ENCODE measurements around the gene C1orf94. TPM values are rescaled to one million over a fixed set of nuclear protein-coding genes. Genes with fewer than 3 reads are reported as not detected.

Gene C1orf94
- not detected for total RNA-seq
- 0.09 TPM for polyA plus RNA-seq
- long read RNA-seq, donor 1 = 0 reads
- long read RNA-seq, donor 2 = 0 reads
- long read RNA-seq, donor 3 = 0 reads
- long read RNA-seq, donor 4 = 0 reads
- long read RNA-seq, donor 5 = 0 reads
- long read RNA-seq, donor 6 = 0 reads
- long read RNA-seq, donor 7 = 0 reads
- long read RNA-seq, donor 8 = 0 reads
- long read RNA-seq, donor 9 = 0 reads
- long read RNA-seq, donor 10 = 0 reads

- Histone ChIP-seq H3K27ac (ENCODE audit: low read depth in 1 of 2, low read length in 1 of 2) (no peak within 1 kb of the TSS), H3K27me3 (ENCODE audit: control insufficient read depth in 2 of 2, insufficient read depth in 1 of 2, low read length in 1 of 2) (peaks cover 26 to 33% of the 10 kb centered on the region in 2 donors), H3K4me1 (ENCODE audit: control insufficient read depth in 2 of 2, insufficient read depth in 2 of 2, low read length in 2 of 2) (no peaks in the 10 kb centered on the region), H3K9me3 (ENCODE audit: control insufficient read depth in 2 of 2, insufficient read depth in 1 of 2, low read length in 1 of 2) (peaks cover 0 to 2% of the 10 kb centered on the region in 2 donors), H3K4me3 (ENCODE audit: low read length in 2 of 2) (no peak within 1 kb of the TSS), H3K36me3 (ENCODE audit: control insufficient read depth in 2 of 2, insufficient read depth in 2 of 2, low read length in 1 of 2) (no peaks in the 10 kb centered on the region)
- 14% methylated on average over 58 of the region's 58 CpGs for WGBS
- DNase-seq (ENCODE audit: low read depth in 6 of 9, low spot score in 9 of 9) = no peak
These were observed at the start of gene C1orf94 for GRCh38 chr1:34176830-34177603. C1orf94 (plus strand) TSS chr1:34176907; CDS start chr1:34177790, 883 bp downstream.

GRCh38 chr1:34127006-34128000 lies 49.4 kb upstream of the C1orf94 start:
- H3K27me3 ChIP-seq (ENCODE audit: control insufficient read depth in 2 of 2, insufficient read depth in 1 of 2, low read length in 1 of 2) = no peaks in the 10 kb centered on the region
- H3K4me1 ChIP-seq (ENCODE audit: control insufficient read depth in 2 of 2, insufficient read depth in 2 of 2, low read length in 2 of 2) = no peaks in the 10 kb centered on the region
- no peak overlapping the region for H3K4me3 ChIP-seq (ENCODE audit: low read length in 2 of 2)
- H3K9me3 ChIP-seq (ENCODE audit: control insufficient read depth in 2 of 2, insufficient read depth in 1 of 2, low read length in 1 of 2) = no peaks in the 10 kb centered on the region
- no peak for DNase-seq (ENCODE audit: low read depth in 6 of 9, low spot score in 9 of 9)
- no peak overlapping the region for H3K27ac ChIP-seq (ENCODE audit: low read depth in 1 of 2, low read length in 1 of 2)
- no peaks in the 10 kb centered on the region for H3K36me3 ChIP-seq (ENCODE audit: control insufficient read depth in 2 of 2, insufficient read depth in 2 of 2, low read length in 1 of 2)
- WGBS = 78% methylated on average over 15 of the region's 15 CpGs

- H3K27ac ChIP-seq (ENCODE audit: low read depth in 1 of 2, low read length in 1 of 2) = no peak overlapping the region
- WGBS = 92% methylated on average over 13 of the region's 13 CpGs
- H3K27me3 ChIP-seq (ENCODE audit: control insufficient read depth in 2 of 2, insufficient read depth in 1 of 2, low read length in 1 of 2) = no peaks in the 10 kb centered on the region
- no peaks in the 10 kb centered on the region for H3K4me1 ChIP-seq (ENCODE audit: control insufficient read depth in 2 of 2, insufficient read depth in 2 of 2, low read length in 2 of 2)
- H3K36me3 ChIP-seq (ENCODE audit: control insufficient read depth in 2 of 2, insufficient read depth in 2 of 2, low read length in 1 of 2) = no peaks in the 10 kb centered on the region
- no peak overlapping the region for H3K4me3 ChIP-seq (ENCODE audit: low read length in 2 of 2)
- DNase-seq (ENCODE audit: low read depth in 6 of 9, low spot score in 9 of 9) = no peak
- H3K9me3 ChIP-seq (ENCODE audit: control insufficient read depth in 2 of 2, insufficient read depth in 1 of 2, low read length in 1 of 2) = no peaks in the 10 kb centered on the region
These were observed 48.4 kb upstream of the C1orf94 start for GRCh38 chr1:34128186-34128889.

- Histone ChIP-seq H3K27ac (ENCODE audit: low read depth in 1 of 2, low read length in 1 of 2) (no peak overlapping the region), H3K4me3 (ENCODE audit: low read length in 2 of 2) (no peak overlapping the region), H3K9me3 (ENCODE audit: control insufficient read depth in 2 of 2, insufficient read depth in 1 of 2, low read length in 1 of 2) (no peaks in the 10 kb centered on the region), H3K36me3 (ENCODE audit: control insufficient read depth in 2 of 2, insufficient read depth in 2 of 2, low read length in 1 of 2) (no peaks in the 10 kb centered on the region), H3K27me3 (ENCODE audit: control insufficient read depth in 2 of 2, insufficient read depth in 1 of 2, low read length in 1 of 2) (no peaks in the 10 kb centered on the region), H3K4me1 (ENCODE audit: control insufficient read depth in 2 of 2, insufficient read depth in 2 of 2, low read length in 2 of 2) (no peaks in the 10 kb centered on the region)
- DNase-seq (ENCODE audit: low read depth in 6 of 9, low spot score in 9 of 9) = no peak
- WGBS = 82% methylated on average over 6 of the region's 6 CpGs
These were observed 47.1 kb upstream of the C1orf94 start for GRCh38 chr1:34129630-34130029.

GRCh38 chr1:34130306-34130705 lies 46.4 kb upstream of the C1orf94 start:
- no peak for DNase-seq (ENCODE audit: low read depth in 6 of 9, low spot score in 9 of 9)
- Histone ChIP-seq H3K9me3 (ENCODE audit: control insufficient read depth in 2 of 2, insufficient read depth in 1 of 2, low read length in 1 of 2) (no peaks in the 10 kb centered on the region), H3K4me3 (ENCODE audit: low read length in 2 of 2) (no peak overlapping the region), H3K27me3 (ENCODE audit: control insufficient read depth in 2 of 2, insufficient read depth in 1 of 2, low read length in 1 of 2) (no peaks in the 10 kb centered on the region), H3K27ac (ENCODE audit: low read depth in 1 of 2, low read length in 1 of 2) (no peak overlapping the region), H3K36me3 (ENCODE audit: control insufficient read depth in 2 of 2, insufficient read depth in 2 of 2, low read length in 1 of 2) (no peaks in the 10 kb centered on the region), H3K4me1 (ENCODE audit: control insufficient read depth in 2 of 2, insufficient read depth in 2 of 2, low read length in 2 of 2) (no peaks in the 10 kb centered on the region)
- 89% methylated on average over 5 of the region's 5 CpGs for WGBS

- Histone ChIP-seq H3K4me1 (ENCODE audit: control insufficient read depth in 2 of 2, insufficient read depth in 2 of 2, low read length in 2 of 2) (no peaks in the 10 kb centered on the region), H3K4me3 (ENCODE audit: low read length in 2 of 2) (no peak overlapping the region), H3K27me3 (ENCODE audit: control insufficient read depth in 2 of 2, insufficient read depth in 1 of 2, low read length in 1 of 2) (no peaks in the 10 kb centered on the region), H3K9me3 (ENCODE audit: control insufficient read depth in 2 of 2, insufficient read depth in 1 of 2, low read length in 1 of 2) (no peaks in the 10 kb centered on the region), H3K27ac (ENCODE audit: low read depth in 1 of 2, low read length in 1 of 2) (no peak overlapping the region), H3K36me3 (ENCODE audit: control insufficient read depth in 2 of 2, insufficient read depth in 2 of 2, low read length in 1 of 2) (no peaks in the 10 kb centered on the region)
- 93% methylated on average over 3 of the region's 3 CpGs for WGBS
- DNase-seq (ENCODE audit: low read depth in 6 of 9, low spot score in 9 of 9) = no peak
These were observed 45.1 kb upstream of the C1orf94 start for GRCh38 chr1:34131396-34132160.

GRCh38 chr1:34132161-34132420 lies 44.6 kb upstream of the C1orf94 start:
- Histone ChIP-seq H3K27ac (ENCODE audit: low read depth in 1 of 2, low read length in 1 of 2) (no peak overlapping the region), H3K27me3 (ENCODE audit: control insufficient read depth in 2 of 2, insufficient read depth in 1 of 2, low read length in 1 of 2) (no peaks in the 10 kb centered on the region), H3K4me1 (ENCODE audit: control insufficient read depth in 2 of 2, insufficient read depth in 2 of 2, low read length in 2 of 2) (no peaks in the 10 kb centered on the region), H3K9me3 (ENCODE audit: control insufficient read depth in 2 of 2, insufficient read depth in 1 of 2, low read length in 1 of 2) (no peaks in the 10 kb centered on the region), H3K36me3 (ENCODE audit: control insufficient read depth in 2 of 2, insufficient read depth in 2 of 2, low read length in 1 of 2) (no peaks in the 10 kb centered on the region), H3K4me3 (ENCODE audit: low read length in 2 of 2) (no peak overlapping the region)
- DNase-seq (ENCODE audit: low read depth in 6 of 9, low spot score in 9 of 9) = no peak
- 87% methylated on average over 4 of the region's 4 CpGs for WGBS

GRCh38 chr1:34137411-34137810 lies 39.3 kb upstream of the C1orf94 start:
- 83% methylated on average over 3 of the region's 3 CpGs for WGBS

More at GRCh38 chr1:34137411-34137810, 39.3 kb upstream of the C1orf94 start:
- no peaks in the 10 kb centered on the region for H3K4me1 ChIP-seq (ENCODE audit: control insufficient read depth in 2 of 2, insufficient read depth in 2 of 2, low read length in 2 of 2)
- H3K27ac ChIP-seq (ENCODE audit: low read depth in 1 of 2, low read length in 1 of 2) = no peak overlapping the region
- no peaks in the 10 kb centered on the region for H3K36me3 ChIP-seq (ENCODE audit: control insufficient read depth in 2 of 2, insufficient read depth in 2 of 2, low read length in 1 of 2)
- no peaks in the 10 kb centered on the region for H3K9me3 ChIP-seq (ENCODE audit: control insufficient read depth in 2 of 2, insufficient read depth in 1 of 2, low read length in 1 of 2)
- H3K4me3 ChIP-seq (ENCODE audit: low read length in 2 of 2) = no peak overlapping the region
- no peak for DNase-seq (ENCODE audit: low read depth in 6 of 9, low spot score in 9 of 9)
- H3K27me3 ChIP-seq (ENCODE audit: control insufficient read depth in 2 of 2, insufficient read depth in 1 of 2, low read length in 1 of 2) = no peaks in the 10 kb centered on the region
